Mesothelial cell of epicardium (in vitro differentiated cells): ENCODE data around the gene MBD4. TPM values are rescaled to one million over a fixed set of nuclear protein-coding genes. Genes with fewer than 3 reads are reported as not detected.
A peak's percentile ranks its signal among the peaks of the same experiment; 100 is the strongest.

Source experiments
- DNase-seq, 2 experiments: peaks; one replicate each; pipeline ENCODE4 v3.0.0; 2021; ENCODE audit warnings: low spot score in 2 of 2; ENCODE audit not compliant: unreplicated experiment in 2 of 2
- H3K27ac Mint-ChIP-seq: 2 replicates; pipeline ENCODE4 v1.8.0; 2021; ENCODE audit warnings: mixed read lengths
- H3K27me3 Mint-ChIP-seq: 2 replicates; pipeline ENCODE4 v1.8.0; 2021; ENCODE audit warnings: low read depth, mixed read lengths
- H3K36me3 Mint-ChIP-seq: 2 replicates; pipeline ENCODE4 v1.8.0; 2021; ENCODE audit warnings: mixed read lengths
- H3K4me1 Mint-ChIP-seq: 2 replicates; pipeline ENCODE4 v1.8.0; 2021; ENCODE audit warnings: mixed read lengths
- H3K4me3 Mint-ChIP-seq: 2 replicates; pipeline ENCODE4 v1.8.0; 2021; ENCODE audit warnings: mild to moderate bottlenecking, moderate library complexity, mixed read lengths
- H3K9me3 Mint-ChIP-seq: 2 replicates; pipeline ENCODE4 v1.8.0; 2021; ENCODE audit warnings: mixed read lengths
- total RNA-seq: library from RNA; stranded (reverse); gene quantifications from 3 replicates; pipeline ENCODE4 v1.2.1, GENCODE V29; 2021
- TF ChIP-seq, protein P1 (sequence below): fragments of 200-600 bp; sonication (generic); IDR thresholded peaks from one replicate; pipeline ENCODE4 v1.5.0; 2021; ENCODE audit warnings: antibody characterized with exemption; ENCODE audit not compliant: unreplicated experiment

Gene MBD4
- total RNA-seq, 1 donor from 2014 or later: 26.6 TPM

DNA sequence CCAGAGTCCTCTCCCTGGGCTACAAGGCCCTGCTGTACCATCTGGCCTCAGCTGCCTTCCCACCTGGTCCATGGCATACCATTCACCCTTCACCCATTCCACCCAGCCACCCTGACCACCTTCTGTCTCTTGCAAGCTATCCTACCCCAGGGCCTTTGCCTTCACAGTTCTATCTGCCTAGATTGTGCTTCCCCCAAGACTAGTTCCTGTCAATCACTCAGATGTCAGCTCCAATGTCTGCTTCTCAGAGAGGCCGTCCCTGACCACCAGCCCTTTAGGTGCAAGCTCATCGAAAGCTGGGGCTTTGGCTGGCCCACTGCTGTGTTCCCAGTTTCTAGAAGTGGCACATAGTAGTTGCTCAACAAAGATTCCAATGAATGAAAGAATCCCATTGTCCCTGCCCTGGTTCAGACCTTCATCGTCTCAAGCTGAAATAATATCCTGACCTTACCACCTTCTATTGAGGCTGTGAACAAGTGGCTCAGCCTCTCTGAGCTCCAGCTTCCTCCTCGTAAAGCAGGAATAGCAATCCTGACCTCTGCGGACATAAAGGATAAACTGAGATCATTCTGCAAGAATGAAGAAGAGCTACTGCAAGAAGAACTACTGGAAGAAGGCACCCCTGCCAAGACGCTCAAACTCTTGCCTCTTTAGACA lies 27.1 kb downstream of the MBD4 start:
- Mint-ChIP-seq H3K27ac (peak overlapping the region; percentile 94), H3K36me3 (no peaks in the 10 kb centered on the region), H3K9me3 (no peaks in the 10 kb centered on the region), H3K4me1 (peaks cover 27% of the 10 kb centered on the region), H3K27me3 (no peaks in the 10 kb centered on the region), H3K4me3 (no peak overlapping the region)
- TF ChIP-seq, protein P1, sequence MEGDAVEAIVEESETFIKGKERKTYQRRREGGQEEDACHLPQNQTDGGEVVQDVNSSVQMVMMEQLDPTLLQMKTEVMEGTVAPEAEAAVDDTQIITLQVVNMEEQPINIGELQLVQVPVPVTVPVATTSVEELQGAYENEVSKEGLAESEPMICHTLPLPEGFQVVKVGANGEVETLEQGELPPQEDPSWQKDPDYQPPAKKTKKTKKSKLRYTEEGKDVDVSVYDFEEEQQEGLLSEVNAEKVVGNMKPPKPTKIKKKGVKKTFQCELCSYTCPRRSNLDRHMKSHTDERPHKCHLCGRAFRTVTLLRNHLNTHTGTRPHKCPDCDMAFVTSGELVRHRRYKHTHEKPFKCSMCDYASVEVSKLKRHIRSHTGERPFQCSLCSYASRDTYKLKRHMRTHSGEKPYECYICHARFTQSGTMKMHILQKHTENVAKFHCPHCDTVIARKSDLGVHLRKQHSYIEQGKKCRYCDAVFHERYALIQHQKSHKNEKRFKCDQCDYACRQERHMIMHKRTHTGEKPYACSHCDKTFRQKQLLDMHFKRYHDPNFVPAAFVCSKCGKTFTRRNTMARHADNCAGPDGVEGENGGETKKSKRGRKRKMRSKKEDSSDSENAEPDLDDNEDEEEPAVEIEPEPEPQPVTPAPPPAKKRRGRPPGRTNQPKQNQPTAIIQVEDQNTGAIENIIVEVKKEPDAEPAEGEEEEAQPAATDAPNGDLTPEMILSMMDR: no peak
- DNase-seq: no peak

DNA sequence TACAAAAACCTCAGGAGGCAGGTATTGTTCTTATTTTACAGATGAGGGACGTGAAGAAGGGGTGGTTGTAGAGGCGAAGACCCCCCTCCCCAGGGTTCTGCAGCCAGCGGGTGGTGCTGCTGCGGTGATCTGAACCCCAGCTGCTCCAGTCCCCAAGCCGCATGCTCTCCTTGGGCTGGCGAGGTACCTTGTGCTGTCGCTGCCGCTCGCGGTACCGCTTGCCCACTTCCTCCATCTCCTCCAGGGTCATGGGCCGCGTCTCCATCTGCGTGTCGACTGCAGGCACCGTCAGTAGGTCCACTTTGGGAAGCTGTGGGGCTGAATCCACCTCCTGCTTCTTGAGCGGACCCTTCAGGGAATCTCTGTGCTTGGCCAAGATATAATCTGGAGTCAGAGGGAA lies 28.8 kb downstream of the MBD4 start:
- DNase-seq: no peak
- H3K9me3 Mint-ChIP-seq: no peaks in the 10 kb centered on the region
- H3K4me1 Mint-ChIP-seq: peaks cover 27% of the 10 kb centered on the region
- no peaks in the 10 kb centered on the region for H3K27me3 Mint-ChIP-seq
- H3K36me3 Mint-ChIP-seq: no peaks in the 10 kb centered on the region
- H3K27ac Mint-ChIP-seq: no peak overlapping the region
- H3K4me3 Mint-ChIP-seq: no peak overlapping the region
- TF ChIP-seq, protein P1: no peak

DNA sequence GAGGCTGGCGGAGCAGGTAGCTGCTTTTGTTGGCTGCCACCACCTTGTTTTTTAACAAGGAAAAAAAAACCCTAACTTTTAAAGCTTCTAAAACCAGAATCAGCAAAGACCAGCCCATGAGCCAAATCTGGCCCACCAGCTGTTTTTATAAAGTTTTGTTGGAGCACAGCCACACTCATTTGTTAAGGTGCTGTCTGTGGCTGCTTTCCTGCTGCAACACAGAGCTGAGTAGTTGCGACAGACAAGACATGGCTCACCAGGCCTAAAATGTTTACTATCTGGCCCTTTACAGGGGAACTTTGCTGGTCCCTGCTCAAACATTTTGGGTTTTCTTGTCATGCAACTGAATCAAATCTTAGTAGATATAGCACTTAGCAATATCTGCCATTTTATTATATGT lies 30.2 kb downstream of the MBD4 start:
- no peak overlapping the region for H3K4me3 Mint-ChIP-seq
- H3K36me3 Mint-ChIP-seq: no peaks in the 10 kb centered on the region
- DNase-seq: no peak
- H3K4me1 Mint-ChIP-seq: peaks cover 27% of the 10 kb centered on the region
- H3K27ac Mint-ChIP-seq: peak overlapping the region; percentile 27
- H3K27me3 Mint-ChIP-seq: no peaks in the 10 kb centered on the region
- TF ChIP-seq, protein P1: no peak
- no peaks in the 10 kb centered on the region for H3K9me3 Mint-ChIP-seq

DNA sequence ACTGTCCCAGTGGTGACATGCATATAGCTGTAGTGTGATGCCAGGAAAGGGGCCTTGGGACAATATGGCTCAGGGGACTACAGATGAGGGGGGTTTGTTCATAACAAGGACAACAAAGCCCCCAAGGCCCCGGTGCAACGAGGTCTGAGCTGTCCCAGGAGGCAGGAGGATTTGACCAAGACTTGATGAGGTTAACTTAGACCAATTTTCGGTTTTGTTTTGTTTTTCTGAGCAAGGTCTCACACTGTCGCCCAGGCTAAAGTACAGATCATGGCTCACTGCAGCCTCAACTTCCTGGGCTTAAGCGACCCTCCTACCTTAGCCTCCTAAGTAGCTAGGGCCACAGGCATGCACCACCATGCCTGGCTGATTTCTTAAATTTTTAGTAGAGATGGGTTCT lies 35.1 kb downstream of the MBD4 start:
- H3K4me3 Mint-ChIP-seq: no peak overlapping the region
- no peaks in the 10 kb centered on the region for H3K27me3 Mint-ChIP-seq
- no peak for DNase-seq
- no peaks in the 10 kb centered on the region for H3K36me3 Mint-ChIP-seq
- peaks cover 3% of the 10 kb centered on the region for H3K4me1 Mint-ChIP-seq
- H3K9me3 Mint-ChIP-seq: no peaks in the 10 kb centered on the region
- TF ChIP-seq, protein P1: no peak
- no peak overlapping the region for H3K27ac Mint-ChIP-seq

DNA sequence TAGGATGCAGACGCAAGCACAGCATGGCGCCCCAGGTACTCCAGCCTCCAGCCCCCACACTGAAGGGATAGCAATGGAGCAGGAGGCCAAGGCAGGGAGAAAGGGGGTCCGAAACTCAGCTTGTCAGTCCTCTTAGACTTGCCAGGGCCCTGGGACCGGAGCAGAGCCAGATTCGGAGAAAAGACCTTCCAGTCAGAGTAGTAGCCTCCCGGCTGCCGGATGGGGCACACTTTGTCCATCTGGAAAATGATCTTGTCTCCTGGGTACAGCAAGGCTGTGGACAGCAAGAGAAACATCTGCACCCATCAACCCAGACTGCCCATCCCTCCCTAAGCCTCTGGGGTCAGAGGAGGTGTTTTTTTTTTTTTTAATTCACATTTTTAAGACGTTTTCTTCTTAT lies 35.6 kb downstream of the MBD4 start:
- H3K4me1 Mint-ChIP-seq: peaks cover under 1% of the 10 kb centered on the region
- no peaks in the 10 kb centered on the region for H3K27me3 Mint-ChIP-seq
- H3K36me3 Mint-ChIP-seq: no peaks in the 10 kb centered on the region
- H3K27ac Mint-ChIP-seq: no peak overlapping the region
- H3K9me3 Mint-ChIP-seq: no peaks in the 10 kb centered on the region
- TF ChIP-seq, protein P1: no peak
- no peak overlapping the region for H3K4me3 Mint-ChIP-seq
- DNase-seq: no peak

DNA sequence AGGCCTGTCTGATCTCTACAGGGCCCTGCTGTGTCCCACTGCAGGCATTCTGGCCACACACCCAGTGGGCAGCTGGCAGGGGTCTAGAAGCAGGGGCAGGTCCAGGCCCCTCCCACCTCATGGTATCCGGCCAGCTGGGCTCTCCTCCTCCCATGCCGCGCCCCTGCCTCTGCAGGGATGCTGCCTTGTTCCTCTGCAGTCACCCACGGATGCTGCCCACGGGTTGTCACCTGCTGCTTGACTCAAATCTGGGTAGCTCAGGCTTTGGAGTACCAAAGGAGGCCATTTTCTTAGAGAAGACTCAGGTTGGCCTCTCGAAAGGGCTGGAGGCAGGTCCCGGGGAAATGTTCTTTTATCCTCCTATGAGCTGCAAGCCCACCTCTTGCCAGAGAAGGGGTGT lies 36.3 kb downstream of the MBD4 start:
- peaks cover 4% of the 10 kb centered on the region for H3K4me1 Mint-ChIP-seq
- no peak overlapping the region for H3K27ac Mint-ChIP-seq
- TF ChIP-seq, protein P1: no peak
- H3K36me3 Mint-ChIP-seq: no peaks in the 10 kb centered on the region
- no peak for DNase-seq
- H3K4me3 Mint-ChIP-seq: no peak overlapping the region
- no peaks in the 10 kb centered on the region for H3K9me3 Mint-ChIP-seq
- no peaks in the 10 kb centered on the region for H3K27me3 Mint-ChIP-seq
